ENCODE measurements around the gene MS4A14. TPM values are rescaled to one million over a fixed set of nuclear protein-coding genes. Genes with fewer than 3 reads are reported as not detected.

MS4A14 gene
- total and polyA plus RNA-seq, 9 of the 15 experiments (the other 6 are each of a cell fraction or from before 2014, with no cell fraction given): not detected

- in situ Hi-C loops (cut with MboI) (no loop called here), intact Hi-C loops (cut with micrococcal nuclease) (no loop called here)
- H2AFZ ChIP-seq (ENCODE audit: low read depth, low read length): no peak overlapping the region
- CTCF ChIA-PET (ENCODE audit: low intra/inter-chr PET ratio): no interaction called here
- no peak overlapping the region for H3K27ac ChIP-seq (ENCODE audit: extremely low read depth, low read depth, low read length)
- WGBS (ENCODE audit: insufficient coverage, low coverage, missing lambda C conversion rate): 0% methylated on average over 2 of the region's 2 CpGs
- POLR2A ChIA-PET: no interaction called here
- no peaks in the 10 kb centered on the region for H3K4me1 ChIP-seq (replicated peaks in 1 of 2; ENCODE audit: control insufficient read depth in 2 of 2, insufficient read depth in 2 of 2, low read length in 2 of 2)
- DNase-seq (ENCODE audit: extremely low read depth in 1 of 4, low spot score in 3 of 4) (no peak), ATAC-seq (no peak), FAIRE-seq (no peak)
- no peak overlapping the region for H3K9ac ChIP-seq (ENCODE audit: insufficient read depth in 1 of 2, low read depth in 2 of 2, low read length in 2 of 2)
- no peaks in the 10 kb centered on the region for H3K9me1 ChIP-seq (ENCODE audit: control insufficient read depth, insufficient read depth, low read length)
- BruUV-seq (replicated peaks): no TSS peak
- TF ChIP-seq ETV1 (tag; conservative IDR thresholded peaks at IDR 0.05; ENCODE audit: low read depth) (no peak), ZBTB9 (CRISPR knock-in tag; IDR thresholded peaks at IDR 0.05) (no peak), CREB1 (IDR thresholded peaks at IDR 0.05) (no peak), CREB1 (CRISPR knock-in tag; IDR thresholded peaks at IDR 0.05) (no peak), PHB (CRISPR knock-in tag; IDR thresholded peaks at IDR 0.05) (no peak), MYBL2 (IDR thresholded peaks at IDR 0.05; ENCODE audit: low read depth) (no peak), MYBL2 (CRISPR knock-in tag; IDR thresholded peaks at IDR 0.05; ENCODE audit: borderline replicate concordance) (no peak), RBM25 (IDR thresholded peaks at IDR 0.05; ENCODE audit: low read depth, low read length, severe bottlenecking) (no peak), RAD21 (CRISPR knock-in tag; conservative IDR thresholded peaks at IDR 0.05 in 1 of 2, IDR thresholded peaks at IDR 0.05 in 1 of 2) (no peak), ARID2 (IDR thresholded peaks at IDR 0.05) (no peak), KDM2B (CRISPR knock-in tag; IDR thresholded peaks at IDR 0.05) (no peak), BMI1 (IDR thresholded peaks at IDR 0.05; ENCODE audit: low read length) (no peak), PPARD (CRISPR knock-in tag; IDR thresholded peaks at IDR 0.05) (no peak)
- no peaks in the 10 kb centered on the region for H3K79me2 ChIP-seq (ENCODE audit: control insufficient read depth, insufficient read depth, low read length)
- H3K4me2 ChIP-seq (ENCODE audit: insufficient read depth, low read length): no peak overlapping the region
- H3K4me3 ChIP-seq: no peak overlapping the region
- no peaks in the 10 kb centered on the region for H3K27me3 ChIP-seq (ENCODE audit: control insufficient read depth in 2 of 2, insufficient read depth in 2 of 2, low read length in 2 of 2)
- H4K20me1 ChIP-seq (replicated peaks; ENCODE audit: control insufficient read depth, insufficient read depth, low read length): no peaks in the 10 kb centered on the region
- H3K36me3 ChIP-seq (ENCODE audit: control insufficient read depth, insufficient read depth, low read length): no peaks in the 10 kb centered on the region
- H3K9me3 ChIP-seq (replicated peaks; ENCODE audit: control insufficient read depth, insufficient read depth, low read depth, low read length): no peaks in the 10 kb centered on the region
Observed at GRCh38 chr11:60347084-60347797, 49.0 kb upstream of the MS4A14 start.

Data from K562 (cell line).